ENCODE measurements around the gene ALOX5AP. TPM values are rescaled to one million over a fixed set of nuclear protein-coding genes. Genes with fewer than 3 reads are reported as not detected.

The ALOX5AP gene
- total RNA-seq, 1 experiment from 2014 or later, result not detected

- peaks cover 29% of the 10 kb centered on the region for H3K4me1 Mint-ChIP-seq (ENCODE audit: low read depth, unreplicated experiment)
- no peak overlapping the region for H3K4me3 Mint-ChIP-seq (ENCODE audit: low read depth, unreplicated experiment)
- TF ChIP-seq CTCF (IDR thresholded peaks at IDR 0.05; ENCODE audit: unreplicated experiment), result no peak
- no peaks in the 10 kb centered on the region for H3K27me3 Mint-ChIP-seq (ENCODE audit: unreplicated experiment)
- DNase-seq, result no peak
- H3K36me3 Mint-ChIP-seq (ENCODE audit: insufficient read depth, unreplicated experiment), result no peaks in the 10 kb centered on the region
- CTCF ChIA-PET, result no interaction called here
- BruUV-seq (replicated peaks), result no TSS peak
- no peaks in the 10 kb centered on the region for H3K9me3 Mint-ChIP-seq (ENCODE audit: low read depth, unreplicated experiment)
- H3K27ac Mint-ChIP-seq (ENCODE audit: unreplicated experiment), result no peak overlapping the region
- intact Hi-C loops (cut with micrococcal nuclease; ENCODE audit: unreplicated experiment), result loop anchor here (5.0 to 10.0 kb wide), 2 partner anchors 205 to 233 kb away; no protein-coding TSS in a partner anchor
Measured at GRCh38 chr13:30809787-30810186, 74.4 kb downstream of the ALOX5AP start.

GRCh38 chr13:30810261-30810701 is 74.9 kb downstream of the ALOX5AP start:
- H3K27me3 Mint-ChIP-seq (ENCODE audit: unreplicated experiment), result no peaks in the 10 kb centered on the region
- H3K36me3 Mint-ChIP-seq (ENCODE audit: insufficient read depth, unreplicated experiment), result no peaks in the 10 kb centered on the region
- H3K27ac Mint-ChIP-seq (ENCODE audit: unreplicated experiment), result no peak overlapping the region
- no TSS peak for BruUV-seq (replicated peaks)
- no peak overlapping the region for H3K4me3 Mint-ChIP-seq (ENCODE audit: low read depth, unreplicated experiment)
- intact Hi-C loops (cut with micrococcal nuclease; ENCODE audit: unreplicated experiment), result no loop called here
- no peak for DNase-seq
- peaks cover 24% of the 10 kb centered on the region for H3K4me1 Mint-ChIP-seq (ENCODE audit: low read depth, unreplicated experiment)
- TF ChIP-seq CTCF (IDR thresholded peaks at IDR 0.05; ENCODE audit: unreplicated experiment), result no peak
- H3K9me3 Mint-ChIP-seq (ENCODE audit: low read depth, unreplicated experiment), result no peaks in the 10 kb centered on the region
- CTCF ChIA-PET, result no interaction called here

- Mint-ChIP-seq H3K9me3 (ENCODE audit: low read depth, unreplicated experiment) (no peaks in the 10 kb centered on the region), H3K27ac (ENCODE audit: unreplicated experiment) (no peak overlapping the region), H3K27me3 (ENCODE audit: unreplicated experiment) (no peaks in the 10 kb centered on the region), H3K4me1 (ENCODE audit: low read depth, unreplicated experiment) (peaks cover 19% of the 10 kb centered on the region), H3K36me3 (ENCODE audit: insufficient read depth, unreplicated experiment) (no peaks in the 10 kb centered on the region), H3K4me3 (ENCODE audit: low read depth, unreplicated experiment) (no peak overlapping the region)
- DNase-seq, result no peak
- intact Hi-C loops (cut with micrococcal nuclease; ENCODE audit: unreplicated experiment), result no loop called here
- TF ChIP-seq CTCF (IDR thresholded peaks at IDR 0.05; ENCODE audit: unreplicated experiment), result no peak
- CTCF ChIA-PET, result no interaction called here
- BruUV-seq (replicated peaks), result no TSS peak
Measured at GRCh38 chr13:30810801-30811200, 75.5 kb downstream of the ALOX5AP start.

Other genes starting within 250 kb of the ALOX5AP start
- gene USPL1, start 117.6 kb upstream of the ALOX5AP start, total RNA-seq (2022), result 11.2 and 11.9 TPM in 2 replicates
- gene MEDAG, start 170.7 kb downstream of the ALOX5AP start, total RNA-seq (2022), result 1.6 and 2.3 TPM in 2 replicates
- gene TEX26, start 197.1 kb downstream of the ALOX5AP start, total RNA-seq (2022), result not detected in 2 replicates

Data from Calu3 (cell line).